HG03558 (cell line): ENCODE data around the gene CBLC.

Experiments
- ATAC-seq: cut with Tn5 transposase; IDR thresholded peaks from one replicate; pipeline ENCODE4 v1.9.1; 2021; ENCODE audit warnings: moderate number of reproducible peaks; ENCODE audit not compliant: unreplicated experiment; ENCODE audit errors: extremely low read depth

Gene CBLC

GRCh38 chr19:44745887-44746600 lies 31.6 kb upstream of the CBLC start:
- no peak for ATAC-seq

DNA sequence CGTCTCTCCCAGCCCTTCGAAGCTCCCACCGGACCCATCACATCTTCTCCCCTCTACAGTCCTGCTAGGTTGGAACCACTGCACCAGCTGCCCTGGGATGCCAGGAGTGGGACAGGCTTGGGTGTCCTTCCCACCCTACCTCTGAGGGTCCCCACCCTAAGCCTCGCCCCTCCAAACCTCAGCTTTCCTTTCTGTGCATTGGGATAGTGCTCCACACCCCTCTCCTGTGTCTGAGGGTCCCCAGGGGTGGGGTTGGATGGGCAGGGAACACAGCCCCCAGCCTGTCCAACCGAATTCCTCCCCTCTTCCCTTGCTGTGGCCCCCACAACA lies 31.1 kb upstream of the CBLC start:
- no peak for ATAC-seq

GRCh38 chr19:44746946-44747738 lies 30.5 kb upstream of the CBLC start:
- ATAC-seq = no peak

- no peak for ATAC-seq
Measured at GRCh38 chr19:44747739-44748425, 29.8 kb upstream of the CBLC start.

DNA sequence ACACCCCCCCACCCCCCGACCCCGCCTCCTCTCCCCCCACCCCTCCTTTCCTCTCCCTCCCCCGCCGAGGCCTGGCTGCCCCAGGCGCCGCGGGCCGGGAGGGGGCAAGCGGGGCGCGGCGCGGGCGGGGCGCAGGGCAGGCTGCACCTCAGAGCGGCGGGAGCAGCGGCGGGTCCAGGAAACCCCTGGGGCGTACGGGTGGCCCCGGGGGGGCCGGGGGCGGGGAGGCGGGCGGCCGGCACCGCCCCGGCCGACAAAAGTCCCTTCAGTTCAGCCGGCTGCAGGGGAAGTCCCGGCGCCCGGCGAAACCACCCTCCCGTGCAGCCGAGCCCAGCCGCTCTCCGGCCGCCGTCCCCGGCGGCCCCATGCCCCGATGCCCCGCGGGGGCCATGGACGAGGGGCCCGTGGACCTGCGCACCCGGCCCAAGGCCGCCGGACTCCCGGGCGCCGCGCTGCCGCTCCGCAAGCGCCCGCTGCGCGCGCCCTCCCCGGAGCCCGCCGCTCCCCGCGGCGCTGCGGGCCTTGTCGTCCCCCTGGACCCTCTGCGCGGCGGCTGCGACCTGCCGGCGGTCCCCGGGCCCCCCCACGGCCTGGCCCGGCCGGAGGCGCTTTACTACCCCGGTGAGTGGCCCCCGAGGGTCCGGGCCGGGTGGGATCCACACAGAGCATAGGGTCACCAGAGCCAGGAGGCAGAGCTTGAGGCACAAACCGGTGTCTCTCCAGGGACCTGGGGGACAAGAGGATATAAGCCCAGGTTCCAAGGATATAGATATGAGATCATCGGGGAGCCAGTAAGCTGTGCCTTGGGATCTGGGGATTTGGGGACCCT lies 29.1 kb upstream of the CBLC start, which contains the start of gene BCL3:
Gene BCL3, plus strand, starts transcription at position 283 of the 829 bp plus-strand sequence. Its CDS starts 83 bp downstream, at position 366.
- no peak for ATAC-seq

DNA sequence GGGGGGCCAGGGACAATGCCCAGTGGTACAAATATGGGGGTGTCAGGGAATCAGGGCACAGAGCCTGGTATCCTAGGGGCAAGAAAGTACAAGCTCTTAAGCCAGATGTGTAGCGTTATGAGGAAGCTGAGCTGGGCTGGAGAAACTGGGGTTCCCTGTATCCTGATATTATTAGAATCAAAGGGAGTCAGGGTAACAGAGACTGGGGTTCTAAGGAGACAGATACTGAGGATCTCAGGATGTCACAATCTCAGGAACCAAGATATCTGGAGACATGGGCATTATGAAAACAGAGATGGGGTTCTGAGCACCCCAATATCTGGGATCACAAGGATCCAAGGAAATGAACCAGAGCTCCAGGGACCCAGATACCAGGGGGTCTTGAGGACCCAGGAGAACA lies 28.4 kb upstream of the CBLC start:
- no peak for ATAC-seq

GRCh38 chr19:44749994-44750393 lies 27.7 kb upstream of the CBLC start:
- no peak for ATAC-seq

DNA sequence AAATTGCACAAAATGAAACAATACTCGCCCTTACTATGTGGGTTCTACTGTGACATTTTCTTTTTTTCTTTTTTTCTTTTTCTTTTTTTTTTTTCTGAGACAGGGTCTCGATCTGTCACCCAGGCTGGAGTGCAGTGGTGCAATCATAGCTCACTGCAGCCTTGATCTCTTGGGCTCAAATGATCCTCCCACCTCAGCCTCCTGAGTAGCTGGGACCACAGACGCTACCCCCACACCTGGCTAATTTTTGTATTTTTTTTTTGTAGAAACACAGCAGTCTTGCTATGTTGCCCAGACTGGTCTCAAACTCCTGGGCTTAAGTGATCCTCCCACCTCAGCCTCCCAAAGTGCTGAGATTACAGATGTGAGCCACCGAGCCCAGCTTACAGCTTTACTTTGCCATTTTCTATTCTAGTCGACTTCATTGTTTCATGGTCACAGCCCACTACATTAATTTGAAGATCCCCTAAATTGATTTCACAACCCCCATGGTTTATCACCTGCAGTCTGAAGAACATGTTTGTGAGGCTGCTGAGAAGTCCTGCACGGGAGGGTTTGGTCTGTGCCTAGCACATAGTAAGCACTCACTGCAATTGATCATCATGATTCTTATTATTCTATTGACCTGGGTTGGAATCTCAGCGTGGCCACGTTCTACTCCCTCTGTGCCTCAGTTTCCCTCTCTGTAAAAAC lies 25.4 kb upstream of the CBLC start:
- ATAC-seq = no peak

DNA sequence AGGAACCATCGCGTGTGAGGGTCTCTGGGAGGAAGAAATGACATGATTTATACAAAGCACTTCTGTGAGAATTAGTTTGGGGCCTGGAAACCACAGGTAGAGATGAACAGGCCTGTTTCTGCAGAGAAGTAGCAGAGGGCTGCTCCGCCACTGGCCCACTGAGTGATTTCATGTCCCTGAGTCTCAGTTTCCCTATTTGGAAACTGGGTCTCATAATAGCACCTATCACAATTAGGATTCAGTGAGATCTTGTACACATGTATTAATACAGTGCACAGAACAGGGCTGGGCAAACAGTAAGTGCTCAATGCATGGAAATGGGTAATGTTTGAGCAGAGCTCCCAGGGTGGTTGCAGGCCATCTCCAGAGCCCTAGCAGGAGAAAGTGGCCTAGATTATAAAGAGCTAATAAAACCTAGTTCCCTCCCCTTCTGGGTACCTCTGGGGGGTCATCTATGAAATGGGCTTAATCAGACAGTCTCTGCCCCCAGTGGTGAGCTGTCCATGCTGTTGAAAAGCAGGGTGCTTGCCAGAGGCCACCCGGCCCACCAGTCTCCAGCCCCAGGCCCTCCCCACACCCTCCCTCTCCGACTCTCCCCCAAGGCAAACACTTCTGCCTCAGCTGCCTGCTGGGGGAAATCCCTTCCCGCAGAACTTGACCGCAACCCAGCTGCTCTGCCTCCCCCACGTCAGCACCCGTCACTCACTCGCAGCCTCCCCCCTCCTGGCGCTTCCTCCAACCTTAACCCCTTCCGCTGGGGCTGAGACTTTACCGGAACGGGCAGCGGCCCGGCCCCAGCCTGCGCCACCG lies 24.7 kb upstream of the CBLC start:
- ATAC-seq = peak; percentile 26

GRCh38 chr19:44753626-44753931 lies 24.1 kb upstream of the CBLC start:
- ATAC-seq = no peak

DNA sequence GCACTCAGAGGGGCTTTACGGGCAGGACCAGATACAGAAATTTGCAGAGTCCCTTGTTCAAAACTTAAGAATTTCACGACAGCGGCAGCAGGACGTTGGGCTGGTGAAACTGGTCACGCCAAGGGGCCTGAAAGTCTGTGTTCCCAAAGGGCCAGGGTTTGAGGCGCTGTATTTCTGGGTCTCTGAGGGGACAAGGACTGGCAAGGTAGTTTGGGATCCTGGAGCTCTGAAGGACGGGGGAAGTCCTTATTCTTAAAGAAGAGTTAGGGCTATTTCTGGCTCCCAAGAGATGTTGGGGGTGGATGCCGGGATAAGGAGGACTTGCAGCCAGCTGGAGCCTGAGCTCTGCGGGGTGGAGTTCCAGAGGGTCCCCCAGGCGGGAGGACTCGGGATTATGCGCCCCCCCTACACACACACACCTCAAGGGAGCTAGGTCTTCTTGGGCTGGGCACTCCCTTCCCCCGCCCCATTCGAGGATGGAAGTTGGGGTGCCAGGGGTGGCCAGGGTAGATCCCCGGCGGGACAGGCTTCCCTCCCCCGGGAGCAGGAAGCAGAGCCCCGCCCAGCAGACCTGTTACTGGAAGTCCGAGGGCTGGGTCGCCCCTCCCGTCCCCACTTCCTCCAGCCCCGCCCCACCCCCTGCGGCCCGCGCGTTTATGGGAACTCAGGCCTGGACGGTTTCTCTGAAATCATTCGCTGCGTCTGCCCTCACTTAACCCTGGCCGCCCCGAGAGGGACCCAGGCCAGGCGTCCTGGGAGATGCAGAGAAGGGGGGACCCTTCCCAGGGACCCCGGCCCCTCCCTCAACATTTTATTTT lies 23.5 kb upstream of the CBLC start:
- ATAC-seq = no peak

DNA sequence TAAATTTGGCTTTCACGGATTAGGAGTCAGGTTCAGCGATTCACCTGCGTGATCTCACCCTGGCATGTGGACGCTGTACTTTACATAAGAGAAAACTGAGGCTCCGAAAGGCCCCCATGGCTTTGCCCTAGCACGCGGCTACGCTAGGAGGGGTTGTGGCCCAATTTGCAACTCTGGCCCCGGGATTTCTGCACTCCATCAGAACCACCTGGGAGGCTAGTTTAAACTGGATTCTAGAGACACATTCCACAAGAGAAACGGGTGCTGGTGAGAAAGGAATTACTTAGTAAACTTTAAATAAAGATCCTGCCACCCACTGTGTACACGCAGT lies 23.0 kb upstream of the CBLC start:
- ATAC-seq = no peak

DNA sequence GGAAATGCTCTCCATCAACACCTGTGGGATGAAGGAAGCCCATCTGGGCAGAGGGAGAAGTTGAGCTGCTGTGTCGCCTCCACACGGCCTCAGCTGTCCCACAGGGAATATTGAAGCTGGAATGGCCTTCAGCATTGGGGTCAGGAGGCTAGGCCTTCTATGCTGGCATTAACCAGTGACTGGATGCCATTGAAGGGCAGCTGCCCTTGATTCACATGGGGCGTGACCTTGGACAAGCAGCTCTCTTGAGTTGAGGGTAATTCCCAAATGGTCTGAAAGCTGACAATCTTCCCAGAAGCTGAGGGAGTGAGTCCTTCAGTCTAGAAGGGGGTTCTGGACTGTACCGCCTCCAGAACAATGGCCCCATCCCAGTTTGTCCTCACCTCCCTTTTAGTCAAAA lies 22.5 kb upstream of the CBLC start:
- no peak for ATAC-seq

DNA sequence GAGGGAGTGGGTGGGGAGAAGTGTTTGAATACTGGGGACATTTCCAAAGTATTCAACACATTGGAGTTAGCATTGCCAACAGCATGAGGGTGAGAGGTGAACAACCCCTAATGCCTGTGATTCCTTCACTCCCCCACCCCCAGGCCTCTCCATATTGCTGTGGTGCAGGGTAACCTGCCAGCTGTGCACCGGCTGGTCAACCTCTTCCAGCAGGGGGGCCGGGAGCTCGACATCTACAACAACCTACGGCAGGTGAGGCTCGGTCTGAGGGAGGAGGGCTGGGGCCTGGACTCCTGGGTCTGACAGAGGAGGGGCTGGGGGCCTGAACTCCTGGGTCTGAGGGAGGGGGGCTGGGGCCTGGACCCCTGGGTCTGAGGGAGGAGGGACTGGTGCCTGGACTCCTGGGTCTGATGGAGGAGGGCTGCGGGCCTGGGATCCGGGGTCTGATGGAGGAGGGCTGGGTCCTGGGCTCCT lies 21.6 kb upstream of the CBLC start:
- no peak for ATAC-seq

GRCh38 chr19:44757057-44757734 lies 20.5 kb upstream of the CBLC start:
- ATAC-seq = no peak

GRCh38 chr19:44757735-44758505 lies 19.8 kb upstream of the CBLC start:
- no peak for ATAC-seq

DNA sequence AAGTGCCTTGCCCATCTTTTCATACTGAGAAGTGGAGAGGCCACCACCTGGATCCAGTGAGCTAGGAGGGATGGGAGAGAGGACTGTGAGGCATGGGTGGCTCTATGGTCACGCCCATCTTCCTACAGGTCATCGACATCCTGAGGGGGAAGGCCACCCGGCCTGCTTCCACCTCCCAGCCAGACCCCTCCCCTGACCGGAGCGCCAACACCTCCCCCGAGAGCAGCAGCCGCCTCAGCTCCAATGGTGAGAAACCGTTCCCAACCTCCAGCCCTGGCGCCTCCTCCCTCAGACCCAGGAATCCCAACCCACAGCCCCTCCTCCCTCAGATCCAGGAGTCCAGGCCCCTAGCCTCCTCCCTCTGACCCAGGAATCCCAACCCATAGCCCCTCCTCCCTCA lies 19.1 kb upstream of the CBLC start:
- ATAC-seq = no peak
